K562 (cell line): ENCODE results near the gene CCDC97. TPM values are rescaled to one million over a fixed set of nuclear protein-coding genes. Genes with fewer than 3 reads are reported as not detected.
A peak's percentile ranks its signal among the peaks of the same experiment; 100 is the strongest.

Experiments
- ETS1 ChIP-seq: conservative IDR thresholded peaks from 2 replicates; pipeline ENCODE4 v1.6.1; 2011; ENCODE audit warnings: low read depth, mild to moderate bottlenecking, low read length; ENCODE audit not compliant: control insufficient read depth
- EWSR1 ChIP-seq: fragments of 450-650 bp; IDR thresholded peaks from 2 replicates; pipeline ENCODE4 v1.6.1; 2018; ENCODE audit warnings: borderline replicate concordance, mild to moderate bottlenecking, low read depth, moderate library complexity; ENCODE audit not compliant: partially characterized antibody
- FOS ChIP-seq: IDR thresholded peaks from 3 replicates; pipeline ENCODE4 v1.6.1; 2011; ENCODE audit not compliant: insufficient read length; ENCODE audit errors: extremely low read depth
- FUS ChIP-seq: fragments of 200-400 bp; formaldehyde crosslinking; optimal IDR thresholded peaks from 2 replicates; pipeline ENCODE3; 2017; ENCODE audit warnings: low read depth, low read length
- HMGN3 ChIP-seq: IDR thresholded peaks from 2 replicates; pipeline ENCODE4 v1.6.1; 2011; ENCODE audit warnings: borderline replicate concordance, low read depth, mild to moderate bottlenecking, mixed read lengths, low read length; ENCODE audit not compliant: insufficient read length; ENCODE audit errors: extremely low read depth
- MAFF ChIP-seq: IDR thresholded peaks from 2 replicates; pipeline ENCODE4 v1.6.1; 2012; ENCODE audit warnings: low read length, improper control_type of control experiment
- NFE2 ChIP-seq: IDR thresholded peaks from 2 replicates; pipeline ENCODE4 v1.6.1; 2014; ENCODE audit warnings: antibody characterized with exemption, low read depth
- RBM17 ChIP-seq: fragments of 200-400 bp; formaldehyde crosslinking; IDR thresholded peaks from 2 replicates; pipeline ENCODE4 v1.6.1; 2017; ENCODE audit warnings: low read depth, mild to moderate bottlenecking, low read length, borderline replicate concordance
- RNF219 ChIP-seq: fragments of 250-450 bp; sonication (Bioruptor Pico); IDR thresholded peaks from 2 replicates; pipeline ENCODE4 v1.5.0; 2022; ENCODE audit warnings: mild to moderate bottlenecking
- SRF ChIP-seq, 2 experiments: fragments of 250-450, 450-650 bp in 1 of 2; sonication (Bioruptor Pico) in 1 of 2; sonication (generic) in 1 of 2; formaldehyde crosslinking; IDR thresholded peaks; 2 replicates each; pipeline versions ENCODE4 v1.5.0 to v1.5.1; 2020 to 2022; ENCODE audit warnings: mild to moderate bottlenecking in 1 of 2, missing genetic modification reagents in 1 of 2
- TBP ChIP-seq: optimal IDR thresholded peaks from 2 replicates; pipeline ENCODE3; 2011; ENCODE audit warnings: low read depth, low read length, improper control_type of control experiment
- ZBTB12 ChIP-seq: fragments of 250-450 bp; sonication (Bioruptor Pico); IDR thresholded peaks from 2 replicates; pipeline ENCODE4 v1.4.0; 2020
- ZBTB7A ChIP-seq: IDR thresholded peaks from 2 replicates; pipeline ENCODE4 v1.6.1; 2011; ENCODE audit warnings: low read depth, mild to moderate bottlenecking, low read length, moderate library complexity, borderline replicate concordance; ENCODE audit not compliant: control insufficient read depth
- ZNF224 ChIP-seq: sonication (generic); formaldehyde crosslinking; IDR thresholded peaks from 2 replicates; pipeline ENCODE4 v1.8.0; 2022; ENCODE audit warnings: mild to moderate bottlenecking, missing genetic modification reagents
- ZNF239 ChIP-seq: fragments of 250-450 bp; sonication (Bioruptor Pico); IDR thresholded peaks from 2 replicates; pipeline ENCODE4 v1.4.0; 2020; ENCODE audit warnings: mild to moderate bottlenecking
- ZNF592 ChIP-seq: fragments of 450-650 bp; IDR thresholded peaks from 2 replicates; pipeline ENCODE4 v1.6.1; 2017; ENCODE audit warnings: antibody characterized with exemption, mild to moderate bottlenecking
- ZNF75A ChIP-seq: fragments of 450-650 bp; formaldehyde crosslinking; IDR thresholded peaks from 2 replicates; pipeline ENCODE4 v1.4.0; 2020; ENCODE audit warnings: mild to moderate bottlenecking
- polyA plus RNA-seq, 8 experiments: library from polyadenylated mRNA; depleted of rRNA in 4 of 8; stranded (reverse) in 5 of 8; unstranded in 3 of 8; fragments of >200 nt; fragmentation: Nextera tagmentation in 2 of 8; fragmentation: Illumina TruSeq in 1 of 8; extraction: Ambion mirVana in 2 of 8; extraction: Trizol in 1 of 8; gene quantifications; 2 replicates each; pipeline versions ENCODE4 v1.2.1 to v1.2.3, GENCODE V29; 2011 to 2014; ENCODE audit warnings: inconsistent platforms in 1 of 8, missing spikeins in 1 of 8
- total RNA-seq, 7 experiments: library from RNA; depleted of rRNA in 6 of 7; stranded (reverse); fragments of >200 nt in 6 of 7; fragmentation: Illumina TruSeq in 2 of 7; extraction: Trizol in 2 of 7; gene quantifications; 2 replicates each; pipeline versions ENCODE4 v1.2.1 to v1.2.3, GENCODE V29; 2011 to 2021; ENCODE audit warnings: low replicate concordance in 1 of 7

Gene CCDC97
- total and polyA plus RNA-seq, 9 of the 15 experiments (the other 6 are each of a cell fraction or from before 2014, with no cell fraction given), result 0.60 to 16.5 (median 7.0) TPM

- TF ChIP-seq ETS1 (peak; percentile 27; the same call in 1 of the 2 replicates), ZBTB12 (CRISPR knock-in tag) (no peak), ZNF239 (CRISPR knock-in tag) (no peak), ZNF75A (CRISPR knock-in tag) (no peak), RNF219 (CRISPR knock-in tag) (no peak), EWSR1 (no peak), ZNF224 (CRISPR knock-in tag) (0 out of 2 replicates have a peak, but pooled peaks have one; percentile 59), FOS (no peak), SRF (CRISPR knock-in tag; IDR thresholded peaks at IDR 0.05) (peak in 1 of 2 experiments; percentile 50; a peak in 1 of 4 replicates), NFE2 (0 out of 2 replicates have a peak, but pooled peaks have one; percentile 20), RBM17 (no peak), HMGN3 (peak; percentile 54), ZNF592 (peak; percentile 81), MAFF (no peak), FUS (peak; percentile 53), ZBTB7A (peak; percentile 92), TBP (peak; percentile 53)
Measured at GRCh38 chr19:41352609-41353465, 42.9 kb downstream of the CCDC97 start (continued).
